Heart left ventricle (tissue), 13 donors: ENCODE results near the gene MRM2.

ENCODE experiments used
- CTCF ChIP-seq, 12 donors: fragments of 200-600 bp; sonication (generic) in 4 of 12; IDR thresholded peaks; one replicate each; pipeline versions ENCODE4 v1.5.0 to v1.8.0; 2018 to 2022; ENCODE audit warnings: antibody characterized with exemption in 12 of 12, mild to moderate bottlenecking in 5 of 12
- POLR2A ChIP-seq, 2 donors: fragments of 450-650 bp; IDR thresholded peaks; one replicate each; pipeline ENCODE4 v1.6.1; 2017; ENCODE audit warnings: antibody characterized with exemption in 2 of 2, mild to moderate bottlenecking in 2 of 2, moderate library complexity in 2 of 2
- donor health status: ischemic (EF 13 %, LVEDD 7.1; RV severe dilation, severe dysfunction).
- donor health status: DM: no; HTN: yes; CAD: no.
- donor health status: DM: no; HTN: no; CAD: no.
- donor health status: ischemic (EF 25% LVEDD 6.9; RV normal size, moderate dysfunction).
- donor health status: ischemic (EF 25% LVEDD 5.7; RV mildly dilated, moderate dysfunction).
- donor health status: ischemic (EF 35%, LVEDD 5.7; RV mildly dilated, moderate dysfunction).
- donor health status: nonischemic (EF 11% LVEDD 7.7; RV severe dilation, severe dysfunction).
- donor health status: DM: yes; HTN: yes; CAD: no.
- donor health status: PGD.
- donor health status: ischemic (EF 29% LVEDD 5.4; RV normal size, mild dysfunction).
- donor health status: nonischemic (EF 23%, LVEDD 6.1; RV moderate dilation, normal function).

DNA sequence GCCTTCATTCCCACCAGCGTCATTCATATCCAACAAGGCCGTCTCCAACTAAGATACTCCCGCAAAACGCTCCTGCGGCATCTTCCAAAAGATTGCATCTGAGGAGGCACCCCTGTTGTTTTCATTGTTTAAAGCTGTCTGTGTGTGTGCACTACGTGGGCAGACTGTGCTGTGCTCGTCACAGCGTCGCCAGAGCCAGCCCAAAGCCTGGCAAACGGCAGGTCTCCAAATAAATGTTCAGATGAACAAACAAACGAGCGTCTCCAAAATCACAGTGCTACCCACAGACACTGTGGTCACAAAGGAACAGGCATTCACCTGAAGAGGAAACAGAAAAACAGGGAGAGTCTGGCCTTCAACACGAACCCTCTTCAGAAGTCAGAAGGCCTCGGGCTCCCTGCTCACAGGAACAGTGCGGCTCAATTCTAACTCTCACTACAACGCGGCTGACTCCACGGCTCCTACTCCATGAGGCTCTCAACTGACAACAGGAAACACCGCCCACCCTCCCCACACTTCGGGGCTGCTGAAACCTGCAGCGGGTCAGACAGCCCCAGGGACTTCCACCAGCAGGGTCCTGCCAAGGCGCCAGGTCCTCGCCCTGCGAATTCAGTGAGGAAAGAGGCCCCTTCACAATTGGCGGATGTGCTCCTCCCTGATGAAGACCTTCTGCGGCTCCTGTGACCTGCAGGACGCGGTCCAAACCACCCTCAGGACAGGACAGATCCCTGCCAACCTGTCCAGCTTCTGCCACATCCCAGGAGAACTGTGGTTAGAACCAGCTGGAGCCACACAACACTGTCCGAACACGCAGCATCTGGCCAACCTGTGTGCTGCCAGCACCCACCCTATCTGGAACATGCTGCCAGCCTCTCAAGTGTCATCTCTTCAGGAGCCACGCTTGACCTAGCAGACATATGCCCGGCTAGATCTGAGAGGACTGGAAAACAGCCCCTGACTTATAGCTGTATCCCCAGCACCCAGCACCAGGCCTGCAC lies 45.3 kb downstream of the MRM2 start:
- no peak for TF ChIP-seq POLR2A (IDR thresholded peaks at IDR 0.05)
- TF ChIP-seq CTCF (IDR thresholded peaks at IDR 0.05): no peak
